PC-3 (cell line): Measurements from ENCODE around the gene GLRB. TPM values are rescaled to one million over a fixed set of nuclear protein-coding genes. Genes with fewer than 3 reads are reported as not detected.

ENCODE experiments used
- ATAC-seq: fragments of 200-7000 bp; cut with Tn5 transposase; 2 replicates; pipeline ENCODE4 v1.9.1; 2020; ENCODE audit warnings: mild to moderate bottlenecking, moderate library complexity
- Bru-seq: library from RNA; stranded (reverse); fragments of 400-500 nt; gene quantifications from one replicate; lab custom pipeline; 2021; lab: Mats Ljungman, UMichigan
- BruChase-seq, 2 experiments: library from RNA; stranded (reverse); fragments of 400-500 nt; gene quantifications; one replicate each; lab custom pipeline; 2021; lab: Mats Ljungman, UMichigan
- BruUV-seq: library from RNA; stranded (reverse); fragments of 400-500 nt; replicated peaks from 2 replicates; lab custom pipeline; 2021; lab: Mats Ljungman, UMichigan
- CTCF ChIA-PET: fragments of 300-600 bp; sonication (Branson Sonifier 250); formaldehyde crosslinking; loops from one replicate; lab custom pipeline; 2022; ENCODE audit warnings: antibody characterized with exemption; lab: Charles Lee
- POLR2A ChIA-PET: fragments of 300-600 bp; sonication (Branson Sonifier 250); formaldehyde crosslinking; loops from one replicate; lab custom pipeline; 2022; ENCODE audit warnings: antibody characterized with exemption; ENCODE audit not compliant: unreplicated experiment; lab: Charles Lee
- DNase-seq: peaks from one replicate; pipeline ENCODE4 v3.0.0-alpha.2; 2015
- H2AFZ ChIP-seq: fragments of 300-600 bp; sonication (generic); 2 replicates; pipeline ENCODE4 v1.6.0; 2016; ENCODE audit warnings: antibody characterized with exemption, low read length
- H3F3A ChIP-seq: fragments of 300-600 bp; sonication (generic); one replicate; pipeline ENCODE4 v1.6.0; 2017; ENCODE audit warnings: antibody characterized with exemption, low read length, control low read depth, mild to moderate bottlenecking; ENCODE audit not compliant: unreplicated experiment
- H3K27ac ChIP-seq: fragments of 300-600 bp; sonication (generic); 2 replicates; pipeline ENCODE4 v1.5.1; 2016; ENCODE audit warnings: mild to moderate bottlenecking, low read length
- H3K27me3 ChIP-seq: fragments of 300-600 bp; sonication (generic); 2 replicates; pipeline ENCODE4 v1.6.1; 2016; ENCODE audit warnings: low read length, mixed read lengths
- H3K36me3 ChIP-seq: fragments of 300-600 bp; sonication (generic); 2 replicates; pipeline ENCODE4 v1.6.1; 2016; ENCODE audit warnings: low read depth, mixed run types, low read length, mixed read lengths
- H3K4me1 ChIP-seq: fragments of 300-600 bp; sonication (generic); 2 replicates; pipeline ENCODE4 v1.5.1; 2016; ENCODE audit warnings: low read length; ENCODE audit not compliant: insufficient read depth
- H3K4me2 ChIP-seq: fragments of 300-600 bp; sonication (generic); 2 replicates; pipeline ENCODE4 v1.6.0; 2016; ENCODE audit warnings: low read length
- H3K4me3 ChIP-seq: fragments of 300-600 bp; sonication (generic); 2 replicates; pipeline ENCODE4 v1.5.1; 2016; ENCODE audit warnings: mild to moderate bottlenecking, low read length, mixed read lengths
- H3K79me2 ChIP-seq: fragments of 300-600 bp; sonication (generic); 2 replicates; pipeline ENCODE4 v1.6.1; 2017; ENCODE audit warnings: low read length, mixed read lengths
- H3K9ac ChIP-seq: fragments of 300-600 bp; sonication (generic); 2 replicates; pipeline ENCODE4 v1.6.0; 2016; ENCODE audit warnings: mild to moderate bottlenecking, low read length
- H3K9me2 ChIP-seq: fragments of 300-600 bp; sonication (generic); replicated peaks from 2 replicates; pipeline ENCODE4 v1.6.1; 2016; ENCODE audit warnings: mixed run types, low read length, mixed read lengths
- H3K9me3 ChIP-seq: fragments of 300-600 bp; sonication (generic); 2 replicates; pipeline ENCODE4 v1.6.1; 2016; ENCODE audit warnings: low read length, mixed read lengths
- H4K20me1 ChIP-seq: fragments of 300-600 bp; sonication (generic); 2 replicates; pipeline ENCODE4 v1.6.1; 2016; ENCODE audit warnings: low read length, mixed read lengths
- EZH2 ChIP-seq: fragments of 300-600 bp; sonication (generic); IDR thresholded peaks from one replicate; pipeline ENCODE4 v1.6.1; 2017; ENCODE audit warnings: antibody characterized with exemption, mild to moderate bottlenecking, low read length; ENCODE audit not compliant: unreplicated experiment
- EZH2phosphoT487 ChIP-seq: fragments of 300-600 bp; sonication (generic); IDR thresholded peaks from 2 replicates; pipeline ENCODE4 v1.6.1; 2018; ENCODE audit warnings: mild to moderate bottlenecking, antibody characterized with exemption, low read length, borderline replicate concordance
- intact Hi-C: fragments of 100-400 bp; cut with micrococcal nuclease; formaldehyde crosslinking; loops from 2 replicates; pipeline ENCODE4 v1.9.0; 2023
- long read RNA-seq: library from polyadenylated mRNA; unstranded; transcript quantifications from one replicate; pipeline ENCODE4 v2.0.0, GENCODE V29; 2021; ENCODE audit not compliant: unreplicated experiment
- total RNA-seq: library from RNA; depleted of rRNA; stranded (reverse); fragments of >200 nt; gene quantifications from 2 replicates; pipeline ENCODE4 v1.2.3, GENCODE V29; 2014; rRNA removed
- TF ChIP-seq, protein P1 (sequence below): fragments of 300-600 bp; sonication (generic); conservative IDR thresholded peaks from 2 replicates; pipeline ENCODE4 v1.5.1; 2017; ENCODE audit warnings: antibody characterized with exemption, low read depth, mild to moderate bottlenecking, low read length

Gene GLRB
- total RNA-seq (2.8 and 4.1 TPM in 2 replicates), Bru-seq, nascent RNA (percentile 45 among the genes with signal in this experiment), BruChase-seq, experiment 1, labeled RNA remaining after a 6-hour chase (percentile 37 among the genes with signal in this experiment), BruChase-seq, experiment 2, labeled RNA remaining after a 2-hour chase (percentile 37 among the genes with signal in this experiment)
- long read RNA-seq, transcript GLRB-201 (10 exons, 3,126 nt): major isoform, 22 of 36 reads
- long read RNA-seq, transcript GLRB-207 (9 exons, 2,765 nt): minor isoform, 6 of 36 reads
- long read RNA-seq, partial matches to known transcripts: 5 of 36 reads
- long read RNA-seq, other reads (novel, unspliced or antisense): 3 of 36 reads

- H3K4me3 ChIP-seq: peak within 1 kb of the TSS; percentile 92
- H3K9ac ChIP-seq: peak within 1 kb of the TSS; percentile 44
- H3K79me2 ChIP-seq: no peaks in the 10 kb centered on the region
- no peaks in the 10 kb centered on the region for H4K20me1 ChIP-seq
- CTCF ChIA-PET: no interaction called here
- H2AFZ ChIP-seq: peak within 1 kb of the TSS; percentile 100
- DNase-seq (peak; percentile 38), ATAC-seq (peak; percentile 90)
- H3K27me3 ChIP-seq: no peaks in the 10 kb centered on the region
- H3K4me1 ChIP-seq: peaks cover 15% of the 10 kb centered on the region; the same call in 1 of the 2 replicates
- BruUV-seq: no TSS peak
- intact Hi-C loops: no loop called here
- peak within 1 kb of the TSS; percentile 91 for H3K4me2 ChIP-seq
- TF ChIP-seq EZH2phosphoT487 (no peak), EZH2 (no peak)
- TF ChIP-seq, protein P1, sequence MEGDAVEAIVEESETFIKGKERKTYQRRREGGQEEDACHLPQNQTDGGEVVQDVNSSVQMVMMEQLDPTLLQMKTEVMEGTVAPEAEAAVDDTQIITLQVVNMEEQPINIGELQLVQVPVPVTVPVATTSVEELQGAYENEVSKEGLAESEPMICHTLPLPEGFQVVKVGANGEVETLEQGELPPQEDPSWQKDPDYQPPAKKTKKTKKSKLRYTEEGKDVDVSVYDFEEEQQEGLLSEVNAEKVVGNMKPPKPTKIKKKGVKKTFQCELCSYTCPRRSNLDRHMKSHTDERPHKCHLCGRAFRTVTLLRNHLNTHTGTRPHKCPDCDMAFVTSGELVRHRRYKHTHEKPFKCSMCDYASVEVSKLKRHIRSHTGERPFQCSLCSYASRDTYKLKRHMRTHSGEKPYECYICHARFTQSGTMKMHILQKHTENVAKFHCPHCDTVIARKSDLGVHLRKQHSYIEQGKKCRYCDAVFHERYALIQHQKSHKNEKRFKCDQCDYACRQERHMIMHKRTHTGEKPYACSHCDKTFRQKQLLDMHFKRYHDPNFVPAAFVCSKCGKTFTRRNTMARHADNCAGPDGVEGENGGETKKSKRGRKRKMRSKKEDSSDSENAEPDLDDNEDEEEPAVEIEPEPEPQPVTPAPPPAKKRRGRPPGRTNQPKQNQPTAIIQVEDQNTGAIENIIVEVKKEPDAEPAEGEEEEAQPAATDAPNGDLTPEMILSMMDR: no peak
- H3K9me2 ChIP-seq: no peaks in the 10 kb centered on the region
- POLR2A ChIA-PET: no interaction called here
- no peaks in the 10 kb centered on the region for H3K9me3 ChIP-seq
- no peak within 1 kb of the TSS for H3K27ac ChIP-seq
- no peaks in the 10 kb centered on the region for H3K36me3 ChIP-seq
- H3F3A ChIP-seq: no peaks in the 10 kb centered on the region
Observed at GRCh38 chr4:157075811-157076577, at the start of gene GLRB. Gene GLRB (plus strand): TSS chr4:157076150. CDS start chr4:157078025, 1,875 bp downstream.

GRCh38 chr4:157035471-157035870 is 40.5 kb upstream of the GLRB start:
- ATAC-seq: no peak

More at GRCh38 chr4:157035471-157035870, 40.5 kb upstream of the GLRB start:
- ChIA-PET CTCF (no interaction called here), POLR2A (no interaction called here)
- no peak for TF ChIP-seq EZH2phosphoT487
- TF ChIP-seq, protein P1: no peak
- no peak for TF ChIP-seq EZH2
- Histone ChIP-seq H3F3A (no peaks in the 10 kb centered on the region), H3K9me3 (no peaks in the 10 kb centered on the region), H4K20me1 (no peaks in the 10 kb centered on the region), H3K4me3 (no peak overlapping the region), H3K4me1 (no peaks in the 10 kb centered on the region), H3K36me3 (no peaks in the 10 kb centered on the region), H3K27ac (no peak overlapping the region), H3K79me2 (no peaks in the 10 kb centered on the region), H3K9ac (no peak overlapping the region), H3K9me2 (no peaks in the 10 kb centered on the region), H3K4me2 (no peak overlapping the region), H2AFZ (no peak overlapping the region), H3K27me3 (no peaks in the 10 kb centered on the region)
- intact Hi-C loops: no loop called here
- DNase-seq: no peak
- BruUV-seq: no TSS peak
